H7 (cell line): ENCODE data around the gene TFF2. TPM values are rescaled to one million over a fixed set of nuclear protein-coding genes. Genes with fewer than 3 reads are reported as not detected.

Experiments used
- DNase-seq: peaks from one replicate; pipeline ENCODE4 v3.0.0; 2012
- H3K27me3 ChIP-seq: 2 replicates; pipeline ENCODE4 v1.6.0; 2011; ENCODE audit warnings: mild to moderate bottlenecking, low read length; ENCODE audit not compliant: control insufficient read depth, insufficient read depth
- H3K36me3 ChIP-seq: replicated peaks from 2 replicates; pipeline ENCODE4 v1.5.1; 2011; ENCODE audit warnings: low read length; ENCODE audit not compliant: control insufficient read depth, insufficient read depth
- H3K4me3 ChIP-seq: 2 replicates; pipeline ENCODE4 v1.5.1; 2011; ENCODE audit warnings: low read depth, mild to moderate bottlenecking, control low read depth, low read length, moderate library complexity; ENCODE audit not compliant: insufficient read depth
- total RNA-seq: library from RNA; depleted of rRNA; stranded (reverse); fragments of >200 nt; shearing (Covaris generic); gene quantifications from 2 replicates; pipeline ENCODE4 v1.2.3, GENCODE V29; 2014

The TFF2 gene
- total RNA-seq, 1 experiment from 2014 or later, result not detected

- Histone ChIP-seq H3K36me3 (no peaks in the 10 kb centered on the region), H3K27me3 (no peaks in the 10 kb centered on the region), H3K4me3 (no peak overlapping the region)
- DNase-seq, result peak; percentile 48
These were observed 32.7 kb downstream of the TFF2 start for GRCh38 chr21:42317826-42318746.

GRCh38 chr21:42317341-42317741 is 33.5 kb downstream of the TFF2 start:
- DNase-seq, result peak; percentile 56
- Histone ChIP-seq H3K36me3 (no peaks in the 10 kb centered on the region), H3K27me3 (no peaks in the 10 kb centered on the region), H3K4me3 (no peak overlapping the region)

GRCh38 chr21:42316891-42317290 is 33.9 kb downstream of the TFF2 start:
- Histone ChIP-seq H3K36me3 (no peaks in the 10 kb centered on the region), H3K27me3 (no peaks in the 10 kb centered on the region; the same call in 1 of the 2 replicates), H3K4me3 (no peak overlapping the region)
- DNase-seq, result peak; percentile 21

- H3K36me3 ChIP-seq, result no peaks in the 10 kb centered on the region
- H3K4me3 ChIP-seq, result no peak within 1 kb of the TSS
- DNase-seq, result peak; percentile 41
- no peaks in the 10 kb centered on the region; the same call in 1 of the 2 replicates for H3K27me3 ChIP-seq
These were observed 35.4 kb downstream of the TFF2 start, which contains the start of gene TFF3 for GRCh38 chr21:42315296-42315891. TSS of gene TFF3 (minus strand) at chr21:42315409. CDS start at chr21:42315374, 35 bp downstream.

GRCh38 chr21:42314616-42315295 is 36.0 kb downstream of the TFF2 start:
- peak; percentile 10 for DNase-seq
- H3K4me3 ChIP-seq, result no peak overlapping the region
- H3K27me3 ChIP-seq, result peaks cover 2% of the 10 kb centered on the region
- no peaks in the 10 kb centered on the region for H3K36me3 ChIP-seq

GRCh38 chr21:42313501-42313969 is 37.3 kb downstream of the TFF2 start:
- no peak overlapping the region for H3K4me3 ChIP-seq
- H3K27me3 ChIP-seq, result peaks cover 2% of the 10 kb centered on the region
- H3K36me3 ChIP-seq, result no peaks in the 10 kb centered on the region
- peak; percentile 78 for DNase-seq

- peaks cover 2% of the 10 kb centered on the region for H3K27me3 ChIP-seq
- no peaks in the 10 kb centered on the region for H3K36me3 ChIP-seq
- H3K4me3 ChIP-seq, result no peak overlapping the region
- peak; percentile 51 for DNase-seq
These were observed 38.1 kb downstream of the TFF2 start for GRCh38 chr21:42312626-42313104.

GRCh38 chr21:42311816-42312625 is 38.8 kb downstream of the TFF2 start:
- peak; percentile 42 for DNase-seq
- H3K4me3 ChIP-seq, result no peak overlapping the region
- H3K27me3 ChIP-seq, result peaks cover 2% of the 10 kb centered on the region
- no peaks in the 10 kb centered on the region for H3K36me3 ChIP-seq

- H3K36me3 ChIP-seq, result no peaks in the 10 kb centered on the region
- no peak overlapping the region for H3K4me3 ChIP-seq
- peaks cover 2% of the 10 kb centered on the region for H3K27me3 ChIP-seq
- DNase-seq, result peak; percentile 30
These were observed 39.6 kb downstream of the TFF2 start for GRCh38 chr21:42311160-42311559.

GRCh38 chr21:42310411-42311001 is 40.3 kb downstream of the TFF2 start:
- no peaks in the 10 kb centered on the region for H3K36me3 ChIP-seq
- DNase-seq, result peak; percentile 43
- H3K4me3 ChIP-seq, result no peak overlapping the region
- H3K27me3 ChIP-seq, result peaks cover 2% of the 10 kb centered on the region

GRCh38 chr21:42309753-42310213 is 41.0 kb downstream of the TFF2 start:
- Histone ChIP-seq H3K36me3 (no peaks in the 10 kb centered on the region), H3K4me3 (peak overlapping the region; percentile 17), H3K27me3 (peaks cover 2% of the 10 kb centered on the region)
- peak; percentile 93 for DNase-seq

GRCh38 chr21:42308914-42309752 is 41.7 kb downstream of the TFF2 start:
- Histone ChIP-seq H3K36me3 (no peaks in the 10 kb centered on the region), H3K4me3 (no peak overlapping the region), H3K27me3 (peaks cover 2% of the 10 kb centered on the region)
- DNase-seq, result peak; percentile 31
